Measurements from ENCODE around the gene C12orf76. TPM values are rescaled to one million over a fixed set of nuclear protein-coding genes. Genes with fewer than 3 reads are reported as not detected.

Gene C12orf76
- total and polyA plus RNA-seq, 2 of the 13 experiments (the other 11 are each of a cell fraction or from before 2014, with no cell fraction given), result 15.8 to 38.4 TPM

DNA sequence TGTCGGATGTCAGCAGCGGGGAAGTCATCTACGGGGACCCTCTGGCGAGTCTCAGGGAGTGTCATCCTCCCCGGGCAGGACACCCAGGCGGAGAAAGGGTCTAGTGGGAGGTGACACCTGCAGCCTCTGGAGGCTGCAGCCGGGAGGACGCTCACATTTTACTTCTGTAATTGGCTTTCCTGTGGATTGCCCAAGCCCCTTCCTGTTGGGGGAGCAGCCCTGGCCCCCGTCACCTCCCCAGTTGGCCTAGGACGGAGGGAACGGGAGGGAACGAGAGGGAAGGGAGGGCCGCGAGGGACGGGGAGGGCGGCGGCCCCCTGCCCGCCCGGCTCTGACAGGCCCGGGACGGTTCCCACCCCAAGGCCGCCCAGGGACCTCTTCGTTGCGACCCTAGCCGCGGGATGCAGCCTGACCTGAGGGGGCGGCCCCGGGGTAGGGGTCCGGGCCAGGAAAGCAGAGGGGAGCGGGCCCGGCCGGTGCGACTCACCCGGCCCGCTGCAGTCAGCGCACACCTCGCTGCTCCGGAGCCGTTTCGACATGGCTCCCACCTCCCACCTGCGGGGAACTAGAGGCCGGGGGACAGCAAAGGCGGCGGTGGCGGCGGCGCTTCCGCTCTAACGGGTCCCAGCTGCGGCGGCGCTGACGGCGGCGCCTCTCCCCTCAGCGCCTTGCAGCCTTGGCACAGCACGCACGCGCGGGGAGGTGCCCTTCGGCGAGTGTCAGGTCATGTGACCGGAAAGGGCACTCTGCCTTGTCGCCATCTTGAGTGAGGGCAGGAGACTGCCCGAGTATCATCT, 52.4 kb downstream of the C12orf76 start, which contains the start of gene GIT2 (continued):
- TF ChIP-seq, protein P1, sequence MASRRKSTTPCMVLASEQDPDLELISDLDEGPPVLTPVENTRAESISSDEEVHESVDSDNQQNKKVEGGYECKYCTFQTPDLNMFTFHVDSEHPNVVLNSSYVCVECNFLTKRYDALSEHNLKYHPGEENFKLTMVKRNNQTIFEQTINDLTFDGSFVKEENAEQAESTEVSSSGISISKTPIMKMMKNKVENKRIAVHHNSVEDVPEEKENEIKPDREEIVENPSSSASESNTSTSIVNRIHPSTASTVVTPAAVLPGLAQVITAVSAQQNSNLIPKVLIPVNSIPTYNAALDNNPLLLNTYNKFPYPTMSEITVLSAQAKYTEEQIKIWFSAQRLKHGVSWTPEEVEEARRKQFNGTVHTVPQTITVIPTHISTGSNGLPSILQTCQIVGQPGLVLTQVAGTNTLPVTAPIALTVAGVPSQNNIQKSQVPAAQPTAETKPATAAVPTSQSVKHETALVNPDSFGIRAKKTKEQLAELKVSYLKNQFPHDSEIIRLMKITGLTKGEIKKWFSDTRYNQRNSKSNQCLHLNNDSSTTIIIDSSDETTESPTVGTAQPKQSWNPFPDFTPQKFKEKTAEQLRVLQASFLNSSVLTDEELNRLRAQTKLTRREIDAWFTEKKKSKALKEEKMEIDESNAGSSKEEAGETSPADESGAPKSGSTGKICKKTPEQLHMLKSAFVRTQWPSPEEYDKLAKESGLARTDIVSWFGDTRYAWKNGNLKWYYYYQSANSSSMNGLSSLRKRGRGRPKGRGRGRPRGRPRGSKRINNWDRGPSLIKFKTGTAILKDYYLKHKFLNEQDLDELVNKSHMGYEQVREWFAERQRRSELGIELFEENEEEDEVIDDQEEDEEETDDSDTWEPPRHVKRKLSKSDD (CRISPR knock-in tag; IDR thresholded peaks at IDR 0.05; ENCODE audit: low read depth), result 0 out of 2 replicates have a peak, but pooled peaks have one; percentile 23
- TF ChIP-seq, protein P2, sequence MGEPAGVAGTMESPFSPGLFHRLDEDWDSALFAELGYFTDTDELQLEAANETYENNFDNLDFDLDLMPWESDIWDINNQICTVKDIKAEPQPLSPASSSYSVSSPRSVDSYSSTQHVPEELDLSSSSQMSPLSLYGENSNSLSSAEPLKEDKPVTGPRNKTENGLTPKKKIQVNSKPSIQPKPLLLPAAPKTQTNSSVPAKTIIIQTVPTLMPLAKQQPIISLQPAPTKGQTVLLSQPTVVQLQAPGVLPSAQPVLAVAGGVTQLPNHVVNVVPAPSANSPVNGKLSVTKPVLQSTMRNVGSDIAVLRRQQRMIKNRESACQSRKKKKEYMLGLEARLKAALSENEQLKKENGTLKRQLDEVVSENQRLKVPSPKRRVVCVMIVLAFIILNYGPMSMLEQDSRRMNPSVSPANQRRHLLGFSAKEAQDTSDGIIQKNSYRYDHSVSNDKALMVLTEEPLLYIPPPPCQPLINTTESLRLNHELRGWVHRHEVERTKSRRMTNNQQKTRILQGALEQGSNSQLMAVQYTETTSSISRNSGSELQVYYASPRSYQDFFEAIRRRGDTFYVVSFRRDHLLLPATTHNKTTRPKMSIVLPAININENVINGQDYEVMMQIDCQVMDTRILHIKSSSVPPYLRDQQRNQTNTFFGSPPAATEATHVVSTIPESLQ (CRISPR knock-in tag; conservative IDR thresholded peaks at IDR 0.05), result no peak
- TF ChIP-seq, protein P3, sequence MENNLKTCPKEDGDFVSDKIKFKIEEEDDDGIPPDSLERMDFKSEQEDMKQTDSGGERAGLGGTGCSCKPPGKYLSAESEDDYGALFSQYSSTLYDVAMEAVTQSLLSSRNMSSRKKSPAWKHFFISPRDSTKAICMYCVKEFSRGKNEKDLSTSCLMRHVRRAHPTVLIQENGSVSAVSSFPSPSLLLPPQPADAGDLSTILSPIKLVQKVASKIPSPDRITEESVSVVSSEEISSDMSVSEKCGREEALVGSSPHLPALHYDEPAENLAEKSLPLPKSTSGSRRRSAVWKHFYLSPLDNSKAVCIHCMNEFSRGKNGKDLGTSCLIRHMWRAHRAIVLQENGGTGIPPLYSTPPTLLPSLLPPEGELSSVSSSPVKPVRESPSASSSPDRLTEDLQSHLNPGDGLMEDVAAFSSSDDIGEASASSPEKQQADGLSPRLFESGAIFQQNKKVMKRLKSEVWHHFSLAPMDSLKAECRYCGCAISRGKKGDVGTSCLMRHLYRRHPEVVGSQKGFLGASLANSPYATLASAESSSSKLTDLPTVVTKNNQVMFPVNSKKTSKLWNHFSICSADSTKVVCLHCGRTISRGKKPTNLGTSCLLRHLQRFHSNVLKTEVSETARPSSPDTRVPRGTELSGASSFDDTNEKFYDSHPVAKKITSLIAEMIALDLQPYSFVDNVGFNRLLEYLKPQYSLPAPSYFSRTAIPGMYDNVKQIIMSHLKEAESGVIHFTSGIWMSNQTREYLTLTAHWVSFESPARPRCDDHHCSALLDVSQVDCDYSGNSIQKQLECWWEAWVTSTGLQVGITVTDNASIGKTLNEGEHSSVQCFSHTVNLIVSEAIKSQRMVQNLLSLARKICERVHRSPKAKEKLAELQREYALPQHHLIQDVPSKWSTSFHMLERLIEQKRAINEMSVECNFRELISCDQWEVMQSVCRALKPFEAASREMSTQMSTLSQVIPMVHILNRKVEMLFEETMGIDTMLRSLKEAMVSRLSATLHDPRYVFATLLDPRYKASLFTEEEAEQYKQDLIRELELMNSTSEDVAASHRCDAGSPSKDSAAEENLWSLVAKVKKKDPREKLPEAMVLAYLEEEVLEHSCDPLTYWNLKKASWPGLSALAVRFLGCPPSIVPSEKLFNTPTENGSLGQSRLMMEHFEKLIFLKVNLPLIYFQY (CRISPR knock-in tag; IDR thresholded peaks at IDR 0.05; ENCODE audit: borderline replicate concordance), result no peak
- TF ChIP-seq ZFP36L2 (CRISPR knock-in tag; IDR thresholded peaks at IDR 0.05), result no peak
- no peak for TF ChIP-seq KLF15 (CRISPR knock-in tag; IDR thresholded peaks at IDR 0.05; ENCODE audit: borderline replicate concordance)
- TF ChIP-seq MTF1 (CRISPR knock-in tag; IDR thresholded peaks at IDR 0.05), result no peak
- TF ChIP-seq, protein P4, sequence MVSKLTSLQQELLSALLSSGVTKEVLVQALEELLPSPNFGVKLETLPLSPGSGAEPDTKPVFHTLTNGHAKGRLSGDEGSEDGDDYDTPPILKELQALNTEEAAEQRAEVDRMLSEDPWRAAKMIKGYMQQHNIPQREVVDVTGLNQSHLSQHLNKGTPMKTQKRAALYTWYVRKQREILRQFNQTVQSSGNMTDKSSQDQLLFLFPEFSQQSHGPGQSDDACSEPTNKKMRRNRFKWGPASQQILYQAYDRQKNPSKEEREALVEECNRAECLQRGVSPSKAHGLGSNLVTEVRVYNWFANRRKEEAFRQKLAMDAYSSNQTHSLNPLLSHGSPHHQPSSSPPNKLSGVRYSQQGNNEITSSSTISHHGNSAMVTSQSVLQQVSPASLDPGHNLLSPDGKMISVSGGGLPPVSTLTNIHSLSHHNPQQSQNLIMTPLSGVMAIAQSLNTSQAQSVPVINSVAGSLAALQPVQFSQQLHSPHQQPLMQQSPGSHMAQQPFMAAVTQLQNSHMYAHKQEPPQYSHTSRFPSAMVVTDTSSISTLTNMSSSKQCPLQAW (CRISPR knock-in tag; IDR thresholded peaks at IDR 0.05), result no peak
- TF ChIP-seq KDM4B (CRISPR knock-in tag; IDR thresholded peaks at IDR 0.05), result no peak
- TF ChIP-seq, protein P5, sequence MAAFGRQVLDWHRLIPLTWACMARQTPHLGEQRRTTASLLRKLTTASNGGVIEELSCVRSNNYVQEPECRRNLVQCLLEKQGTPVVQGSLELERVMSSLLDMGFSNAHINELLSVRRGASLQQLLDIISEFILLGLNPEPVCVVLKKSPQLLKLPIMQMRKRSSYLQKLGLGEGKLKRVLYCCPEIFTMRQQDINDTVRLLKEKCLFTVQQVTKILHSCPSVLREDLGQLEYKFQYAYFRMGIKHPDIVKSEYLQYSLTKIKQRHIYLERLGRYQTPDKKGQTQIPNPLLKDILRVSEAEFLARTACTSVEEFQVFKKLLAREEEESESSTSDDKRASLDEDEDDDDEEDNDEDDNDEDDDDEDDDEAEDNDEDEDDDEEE (CRISPR knock-in tag; IDR thresholded peaks at IDR 0.05), result 0 out of 2 replicates have a peak, but pooled peaks have one; percentile 62
- TF ChIP-seq SIX4 (CRISPR knock-in tag; IDR thresholded peaks at IDR 0.05), result no peak
- no peak for TF ChIP-seq XRCC5 (optimal IDR thresholded peaks at IDR 0.05; ENCODE audit: low read length)
- no peak for TF ChIP-seq ZKSCAN8 (CRISPR knock-in tag; IDR thresholded peaks at IDR 0.05; ENCODE audit: borderline replicate concordance)
- TF ChIP-seq KLF11 (CRISPR knock-in tag; IDR thresholded peaks at IDR 0.05), result no peak; the same call in 1 of the 2 replicates
- TF ChIP-seq, protein P6, sequence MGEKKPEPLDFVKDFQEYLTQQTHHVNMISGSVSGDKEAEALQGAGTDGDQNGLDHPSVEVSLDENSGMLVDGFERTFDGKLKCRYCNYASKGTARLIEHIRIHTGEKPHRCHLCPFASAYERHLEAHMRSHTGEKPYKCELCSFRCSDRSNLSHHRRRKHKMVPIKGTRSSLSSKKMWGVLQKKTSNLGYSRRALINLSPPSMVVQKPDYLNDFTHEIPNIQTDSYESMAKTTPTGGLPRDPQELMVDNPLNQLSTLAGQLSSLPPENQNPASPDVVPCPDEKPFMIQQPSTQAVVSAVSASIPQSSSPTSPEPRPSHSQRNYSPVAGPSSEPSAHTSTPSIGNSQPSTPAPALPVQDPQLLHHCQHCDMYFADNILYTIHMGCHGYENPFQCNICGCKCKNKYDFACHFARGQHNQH (CRISPR knock-in tag; IDR thresholded peaks at IDR 0.05), result peak; percentile 59
- TF ChIP-seq ZKSCAN1 (IDR thresholded peaks at IDR 0.05; ENCODE audit: low read length), result no peak
- no peak for TF ChIP-seq ZFP37 (CRISPR knock-in tag; IDR thresholded peaks at IDR 0.05; ENCODE audit: borderline replicate concordance)

Measured in HepG2 (cell line).